SU-DHL-6 (cell line): Measurements from ENCODE around the gene MX1.

Source experiments
- H2AFZ ChIP-seq: fragments of 200-600 bp; sonication (generic); 2 replicates; pipeline ENCODE4 v1.6.1; 2014; ENCODE audit warnings: low read depth, mild to moderate bottlenecking, moderate library complexity, mixed read lengths, antibody characterized with exemption, low read length; ENCODE audit not compliant: severe bottlenecking
- H3F3A ChIP-seq: fragments of 200-600 bp; shearing (Covaris generic); 2 replicates; pipeline ENCODE4 v1.6.0; 2016; ENCODE audit warnings: antibody characterized with exemption, mild to moderate bottlenecking; ENCODE audit not compliant: insufficient read depth
- H3K27ac ChIP-seq: fragments of 200-600 bp; sonication (generic); 2 replicates; pipeline ENCODE4 v1.5.1; 2016; ENCODE audit warnings: low read depth, mild to moderate bottlenecking, low read length, moderate library complexity, mixed read lengths
- H3K27me3 ChIP-seq: fragments of 200-600 bp; sonication (generic), shearing (Covaris generic); 2 replicates; pipeline ENCODE4 v1.6.0; 2014; ENCODE audit warnings: mild to moderate bottlenecking, low read length
- H3K36me3 ChIP-seq: fragments of 200-600 bp; sonication (generic); 2 replicates; pipeline ENCODE4 v1.6.1; 2014; ENCODE audit warnings: mild to moderate bottlenecking, low read length, mixed read lengths
- H3K4me2 ChIP-seq: fragments of 300-600, 200-600 bp; shearing (Covaris generic), sonication (generic); 2 replicates; pipeline ENCODE4 v1.6.0; 2014; ENCODE audit warnings: low read length, low read depth, mild to moderate bottlenecking; ENCODE audit not compliant: poor library complexity, severe bottlenecking
- H3K4me3 ChIP-seq: fragments of 200-600 bp; sonication (generic); 2 replicates; pipeline ENCODE4 v1.5.1; 2014; ENCODE audit warnings: antibody characterized with exemption, low read length, mild to moderate bottlenecking, mixed read lengths; ENCODE audit not compliant: insufficient read depth, poor library complexity, severe bottlenecking
- H3K79me2 ChIP-seq: fragments of 200-600 bp; sonication (generic); 2 replicates; pipeline ENCODE4 v1.6.1; 2014; ENCODE audit warnings: mild to moderate bottlenecking, low read length, moderate library complexity; ENCODE audit not compliant: insufficient read depth
- H3K9ac ChIP-seq: fragments of 200-600 bp; sonication (generic); 2 replicates; pipeline ENCODE4 v1.7.0; 2014; ENCODE audit warnings: mild to moderate bottlenecking, low read length
- H3K9me2 ChIP-seq: fragments of 200-600 bp; sonication (generic); replicated peaks from 2 replicates; pipeline ENCODE4 v1.6.1; 2014; ENCODE audit warnings: low read length; ENCODE audit not compliant: insufficient read depth
- H3K9me3 ChIP-seq: fragments of 200-600 bp; sonication (generic); 2 replicates; pipeline ENCODE4 v1.6.1; 2014; ENCODE audit warnings: low read length, mixed read lengths; ENCODE audit not compliant: insufficient read depth
- H4K20me1 ChIP-seq: fragments of 200-600 bp; sonication (generic); 2 replicates; pipeline ENCODE4 v1.6.1; 2014; ENCODE audit warnings: low read depth, mild to moderate bottlenecking, antibody characterized with exemption, low read length, moderate library complexity, mixed read lengths
- EZH2phosphoT487 ChIP-seq: fragments of 200-600 bp; sonication (generic), shearing (Covaris generic); conservative IDR thresholded peaks from 2 replicates; pipeline ENCODE4 v1.6.1; 2018; ENCODE audit warnings: mild to moderate bottlenecking, antibody characterized with exemption, low read length, moderate library complexity, mixed read lengths
- TF ChIP-seq, protein P1 (sequence below): fragments of 200-600 bp; sonication (generic); IDR thresholded peaks from one replicate; pipeline ENCODE4 v1.5.1; 2017; ENCODE audit warnings: antibody characterized with exemption, mild to moderate bottlenecking, low read length, moderate library complexity; ENCODE audit not compliant: insufficient read depth, poor library complexity, severe bottlenecking

Gene MX1

DNA sequence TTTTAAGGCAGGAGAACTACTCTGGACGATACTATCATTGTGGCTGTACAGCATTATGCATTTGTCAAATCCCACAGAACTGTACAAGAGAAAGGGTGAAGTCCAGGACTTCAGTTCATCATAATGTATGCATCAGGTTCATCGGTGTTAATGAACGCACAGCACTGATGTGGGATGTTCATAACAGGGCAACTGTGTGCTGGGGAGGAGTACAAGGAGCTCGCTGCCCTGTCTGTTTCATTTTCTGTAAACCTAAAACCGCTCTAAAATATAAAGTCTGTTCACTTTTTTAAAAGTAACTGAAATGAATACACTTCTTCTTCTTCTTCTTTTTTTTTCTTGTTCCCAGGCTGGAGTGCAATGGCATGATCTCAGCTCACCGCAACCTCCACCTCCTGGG is 56.9 kb downstream of the MX1 start:
- H3K4me3 ChIP-seq: no peak overlapping the region
- no peaks in the 10 kb centered on the region for H3F3A ChIP-seq
- H3K27me3 ChIP-seq: no peaks in the 10 kb centered on the region
- TF ChIP-seq, protein P1, sequence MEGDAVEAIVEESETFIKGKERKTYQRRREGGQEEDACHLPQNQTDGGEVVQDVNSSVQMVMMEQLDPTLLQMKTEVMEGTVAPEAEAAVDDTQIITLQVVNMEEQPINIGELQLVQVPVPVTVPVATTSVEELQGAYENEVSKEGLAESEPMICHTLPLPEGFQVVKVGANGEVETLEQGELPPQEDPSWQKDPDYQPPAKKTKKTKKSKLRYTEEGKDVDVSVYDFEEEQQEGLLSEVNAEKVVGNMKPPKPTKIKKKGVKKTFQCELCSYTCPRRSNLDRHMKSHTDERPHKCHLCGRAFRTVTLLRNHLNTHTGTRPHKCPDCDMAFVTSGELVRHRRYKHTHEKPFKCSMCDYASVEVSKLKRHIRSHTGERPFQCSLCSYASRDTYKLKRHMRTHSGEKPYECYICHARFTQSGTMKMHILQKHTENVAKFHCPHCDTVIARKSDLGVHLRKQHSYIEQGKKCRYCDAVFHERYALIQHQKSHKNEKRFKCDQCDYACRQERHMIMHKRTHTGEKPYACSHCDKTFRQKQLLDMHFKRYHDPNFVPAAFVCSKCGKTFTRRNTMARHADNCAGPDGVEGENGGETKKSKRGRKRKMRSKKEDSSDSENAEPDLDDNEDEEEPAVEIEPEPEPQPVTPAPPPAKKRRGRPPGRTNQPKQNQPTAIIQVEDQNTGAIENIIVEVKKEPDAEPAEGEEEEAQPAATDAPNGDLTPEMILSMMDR: no peak
- TF ChIP-seq EZH2phosphoT487: no peak
- H3K36me3 ChIP-seq: no peaks in the 10 kb centered on the region
- H3K9me3 ChIP-seq: no peaks in the 10 kb centered on the region
- no peak overlapping the region for H2AFZ ChIP-seq
- H3K79me2 ChIP-seq: no peaks in the 10 kb centered on the region
- no peak overlapping the region for H3K27ac ChIP-seq
- H3K9ac ChIP-seq: no peak overlapping the region
- no peaks in the 10 kb centered on the region for H4K20me1 ChIP-seq
- no peaks in the 10 kb centered on the region for H3K9me2 ChIP-seq
- H3K4me2 ChIP-seq: no peak overlapping the region

DNA sequence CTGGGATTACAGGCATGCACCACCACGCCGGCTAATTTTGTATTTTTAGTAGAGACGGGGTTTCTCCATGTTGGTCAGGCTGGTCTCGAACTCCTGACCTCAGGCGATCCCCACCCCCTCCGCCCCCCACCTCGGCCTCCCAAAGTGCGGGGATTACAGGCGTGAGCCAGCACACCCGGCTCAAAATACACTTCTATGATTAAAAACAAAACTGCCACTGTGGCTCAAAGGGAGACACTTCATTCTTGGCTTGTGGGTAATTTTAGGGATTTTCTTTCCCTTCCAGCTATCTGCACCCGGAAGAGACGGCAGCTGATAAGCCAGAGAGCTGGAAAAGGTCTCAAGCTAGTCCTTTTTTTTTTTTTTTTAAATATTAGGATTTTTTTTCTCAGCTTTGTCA is 57.4 kb downstream of the MX1 start:
- no peak overlapping the region for H3K4me2 ChIP-seq
- H3K27me3 ChIP-seq: no peaks in the 10 kb centered on the region
- no peaks in the 10 kb centered on the region for H3F3A ChIP-seq
- H4K20me1 ChIP-seq: no peaks in the 10 kb centered on the region
- H3K79me2 ChIP-seq: no peaks in the 10 kb centered on the region
- H3K9me3 ChIP-seq: no peaks in the 10 kb centered on the region
- H3K36me3 ChIP-seq: no peaks in the 10 kb centered on the region
- H3K9ac ChIP-seq: no peak overlapping the region
- no peak overlapping the region for H2AFZ ChIP-seq
- no peak overlapping the region for H3K4me3 ChIP-seq
- no peak overlapping the region for H3K27ac ChIP-seq
- H3K9me2 ChIP-seq: no peaks in the 10 kb centered on the region
- TF ChIP-seq, protein P1: no peak
- no peak for TF ChIP-seq EZH2phosphoT487

DNA sequence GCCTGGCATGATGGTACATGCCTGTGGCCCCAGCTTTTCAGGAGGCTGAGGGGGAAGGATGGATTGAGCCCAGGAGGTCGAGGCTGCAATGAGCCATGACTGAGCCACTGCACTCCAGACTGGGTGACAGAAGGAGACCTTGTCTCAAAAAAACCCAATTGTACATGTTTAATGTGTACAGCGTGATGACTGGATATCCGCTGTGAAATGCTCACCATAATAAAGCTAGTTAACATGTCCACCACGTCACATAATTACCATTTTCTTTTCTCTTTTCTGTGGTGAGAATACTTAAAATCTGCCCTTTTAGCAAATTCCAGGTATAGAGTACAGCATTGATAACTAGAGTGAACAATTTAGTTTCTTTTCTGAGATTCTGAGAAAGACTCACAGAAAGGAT is 57.9 kb downstream of the MX1 start:
- Histone ChIP-seq H3K4me2 (no peak overlapping the region), H3K9me3 (no peaks in the 10 kb centered on the region), H3K9me2 (no peaks in the 10 kb centered on the region), H3K79me2 (no peaks in the 10 kb centered on the region), H3K27me3 (no peaks in the 10 kb centered on the region), H3K27ac (no peak overlapping the region), H3F3A (no peaks in the 10 kb centered on the region), H3K36me3 (no peaks in the 10 kb centered on the region), H3K9ac (no peak overlapping the region), H4K20me1 (no peaks in the 10 kb centered on the region), H3K4me3 (no peak overlapping the region), H2AFZ (no peak overlapping the region)
- TF ChIP-seq EZH2phosphoT487: no peak
- TF ChIP-seq, protein P1: no peak
